Activated naive CD8-positive, alpha-beta T cell treated with anti-CD3 and anti-CD28 coated beads, Interleukin-2, amount 50 U/mL, for 16 hours (primary cell): ENCODE measurements around the gene TRAPPC2B.
"Not testable (repeated sequence)": the region's sequence is repeated elsewhere in the genome, so short reads cannot be mapped to it uniquely, and the experiment has no call there.

Experiments
- DNase-seq: peaks from one replicate; pipeline ENCODE4 v3.0.0-alpha.2; 2020; ENCODE audit warnings: low read depth, low spot score

Gene TRAPPC2B

DNA sequence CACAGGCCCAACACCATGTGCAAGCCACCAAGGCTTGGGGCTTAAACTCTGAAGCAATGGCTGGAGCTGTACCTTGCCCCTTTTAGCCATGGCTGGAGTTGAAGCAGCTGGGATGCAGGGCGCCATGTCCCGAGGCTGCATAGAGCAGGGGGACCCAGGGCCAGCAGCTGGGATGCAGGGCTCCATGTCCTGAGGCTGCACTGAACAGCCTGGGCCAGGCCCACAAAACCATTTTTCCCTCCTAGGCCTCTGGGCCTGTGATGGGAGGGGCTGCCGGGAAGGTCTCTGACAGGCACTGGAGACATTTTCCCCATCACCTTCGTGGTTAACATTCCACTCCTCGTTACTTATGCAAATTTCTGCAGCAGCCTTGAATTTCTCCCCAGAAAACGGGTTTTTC lies 10.8 kb downstream of the TRAPPC2B start:
- DNase-seq, result no peak

DNA sequence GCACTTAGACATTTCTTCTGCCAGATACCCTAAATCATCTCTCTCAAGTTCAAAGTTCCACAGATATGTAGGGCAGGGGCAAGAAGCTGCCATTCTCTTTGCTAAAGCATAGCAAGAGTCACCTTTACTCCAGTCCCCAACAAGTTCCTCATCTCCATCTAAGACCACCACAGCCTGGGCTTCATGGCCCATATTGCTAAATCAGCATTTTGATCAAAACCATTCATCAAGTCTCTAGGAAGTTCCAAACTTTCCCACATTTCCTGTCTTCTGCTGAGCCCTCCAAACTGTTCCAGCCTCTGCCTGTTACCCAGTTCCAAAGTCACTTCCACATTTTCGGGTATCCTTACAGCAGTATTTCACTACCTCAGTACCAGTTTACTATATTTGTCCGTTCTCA lies 11.3 kb downstream of the TRAPPC2B start:
- not testable (repeated sequence) for DNase-seq

DNA sequence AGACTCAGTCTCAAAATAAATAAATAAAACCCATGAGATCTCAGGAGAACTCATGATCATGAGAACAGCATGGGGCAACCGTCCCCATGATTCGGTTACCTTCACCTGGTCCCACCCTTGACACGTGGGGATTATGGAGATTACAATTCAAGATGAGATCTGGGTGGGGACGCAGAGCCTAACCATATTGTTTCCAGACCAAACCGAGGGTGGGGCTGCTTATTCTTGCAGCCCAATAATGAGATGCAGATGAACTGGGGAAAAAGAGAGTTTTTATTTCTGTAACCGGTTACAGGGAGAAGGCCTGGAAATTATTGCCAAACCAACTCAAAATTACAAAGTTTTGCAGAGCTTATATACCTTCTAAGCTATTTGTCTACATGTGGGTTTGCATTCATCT lies 12.8 kb downstream of the TRAPPC2B start:
- DNase-seq, result no peak

DNA sequence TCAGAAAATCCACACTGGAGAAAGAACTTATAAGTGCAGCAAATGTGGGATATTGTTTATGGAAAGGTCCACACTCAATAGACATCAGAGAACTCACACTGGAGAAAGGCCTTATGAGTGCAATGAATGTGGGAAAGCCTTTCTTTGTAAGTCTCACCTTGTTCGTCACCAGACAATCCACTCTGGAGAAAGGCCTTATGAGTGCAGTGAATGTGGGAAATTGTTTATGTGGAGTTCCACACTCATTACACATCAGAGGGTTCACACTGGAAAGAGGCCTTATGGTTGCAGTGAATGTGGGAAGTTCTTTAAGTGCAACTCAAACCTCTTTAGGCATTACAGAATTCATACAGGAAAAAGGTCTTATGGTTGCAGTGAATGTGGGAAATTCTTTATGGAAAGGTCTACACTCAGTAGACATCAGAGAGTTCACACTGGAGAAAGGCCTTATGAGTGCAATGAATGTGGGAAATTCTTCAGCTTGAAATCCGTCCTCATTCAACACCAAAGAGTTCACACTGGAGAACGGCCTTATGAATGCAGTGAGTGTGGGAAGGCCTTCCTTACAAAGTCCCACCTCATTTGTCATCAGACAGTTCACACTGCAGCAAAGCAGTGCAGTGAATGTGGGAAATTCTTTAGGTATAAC lies 14.3 kb downstream of the TRAPPC2B start:
- no peak for DNase-seq

DNA sequence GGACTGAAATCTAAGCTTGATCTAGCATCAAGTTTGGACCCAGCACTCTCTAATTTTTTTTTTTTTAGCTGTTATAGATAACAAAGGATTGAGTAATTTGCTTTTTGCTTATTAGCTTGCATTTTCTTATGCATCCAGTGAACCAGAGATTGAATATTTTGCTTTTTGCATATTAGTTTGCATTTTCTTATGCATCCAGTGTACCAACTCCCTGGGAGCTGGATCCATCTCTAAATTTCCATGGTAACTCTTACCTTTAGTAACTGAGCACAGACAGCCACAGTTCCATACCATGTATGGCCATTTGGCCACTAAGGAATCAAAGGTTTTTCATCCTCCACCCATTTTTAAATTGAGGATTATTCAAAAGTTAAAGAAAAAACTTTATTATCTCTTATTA lies 17.6 kb downstream of the TRAPPC2B start:
- no peak for DNase-seq

DNA sequence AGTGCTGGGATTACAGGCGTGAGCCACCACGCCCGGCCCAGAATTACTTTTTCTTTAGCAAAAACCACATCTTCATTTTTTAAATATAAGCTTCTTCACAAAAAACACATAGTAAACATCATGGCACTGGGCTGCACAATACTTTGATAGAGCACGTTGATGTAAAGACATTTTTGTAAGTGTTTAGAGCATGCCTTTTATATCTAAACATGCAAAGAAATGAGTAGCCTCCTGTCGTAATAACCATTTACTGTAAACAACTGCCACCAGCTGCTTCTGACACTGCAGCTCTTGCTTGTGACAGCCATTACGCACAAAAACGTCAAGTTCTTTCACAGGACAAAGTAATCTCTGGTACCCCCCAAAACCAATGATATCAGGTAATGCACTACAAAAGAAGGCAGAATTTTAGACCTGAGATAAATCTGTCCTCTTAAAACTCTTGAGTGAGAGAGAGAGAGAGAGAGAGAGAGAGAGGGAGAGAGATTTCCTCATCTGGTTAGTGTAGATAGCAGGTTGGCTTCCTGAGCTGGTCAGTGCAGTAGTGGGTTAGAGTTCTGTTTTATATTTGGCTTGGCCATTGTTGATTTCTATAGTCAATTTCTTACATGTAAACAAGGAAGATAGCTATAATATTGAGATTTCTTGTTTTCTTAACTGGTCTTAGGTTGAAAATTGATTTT lies 19.6 kb downstream of the TRAPPC2B start:
- no peak for DNase-seq

DNA sequence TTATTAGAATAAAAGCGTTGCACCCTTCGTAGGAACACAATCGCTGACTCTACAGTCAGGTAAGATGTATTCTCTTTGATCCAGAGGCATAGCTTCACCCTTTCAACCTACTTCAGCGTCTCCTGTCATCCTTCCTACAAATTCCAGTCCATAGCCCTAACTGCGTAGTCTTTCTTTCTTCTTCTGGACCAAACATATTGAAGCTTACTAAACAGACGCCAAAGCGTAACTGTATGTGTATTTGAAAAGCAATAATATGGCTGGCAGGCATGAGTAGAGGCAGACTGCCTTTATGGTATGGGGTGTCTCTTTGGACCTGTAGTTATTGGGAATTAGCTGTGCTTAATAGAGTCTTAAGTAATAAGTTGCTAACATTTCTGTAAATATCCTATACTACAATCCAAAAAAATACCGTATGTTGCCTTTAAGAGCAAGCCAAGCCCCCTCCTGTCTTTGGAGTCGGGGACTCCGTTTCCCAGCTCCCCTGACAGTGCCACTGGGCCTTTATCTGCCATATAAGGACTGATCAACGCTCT lies 25.9 kb downstream of the TRAPPC2B start:
- DNase-seq, result no peak

DNA sequence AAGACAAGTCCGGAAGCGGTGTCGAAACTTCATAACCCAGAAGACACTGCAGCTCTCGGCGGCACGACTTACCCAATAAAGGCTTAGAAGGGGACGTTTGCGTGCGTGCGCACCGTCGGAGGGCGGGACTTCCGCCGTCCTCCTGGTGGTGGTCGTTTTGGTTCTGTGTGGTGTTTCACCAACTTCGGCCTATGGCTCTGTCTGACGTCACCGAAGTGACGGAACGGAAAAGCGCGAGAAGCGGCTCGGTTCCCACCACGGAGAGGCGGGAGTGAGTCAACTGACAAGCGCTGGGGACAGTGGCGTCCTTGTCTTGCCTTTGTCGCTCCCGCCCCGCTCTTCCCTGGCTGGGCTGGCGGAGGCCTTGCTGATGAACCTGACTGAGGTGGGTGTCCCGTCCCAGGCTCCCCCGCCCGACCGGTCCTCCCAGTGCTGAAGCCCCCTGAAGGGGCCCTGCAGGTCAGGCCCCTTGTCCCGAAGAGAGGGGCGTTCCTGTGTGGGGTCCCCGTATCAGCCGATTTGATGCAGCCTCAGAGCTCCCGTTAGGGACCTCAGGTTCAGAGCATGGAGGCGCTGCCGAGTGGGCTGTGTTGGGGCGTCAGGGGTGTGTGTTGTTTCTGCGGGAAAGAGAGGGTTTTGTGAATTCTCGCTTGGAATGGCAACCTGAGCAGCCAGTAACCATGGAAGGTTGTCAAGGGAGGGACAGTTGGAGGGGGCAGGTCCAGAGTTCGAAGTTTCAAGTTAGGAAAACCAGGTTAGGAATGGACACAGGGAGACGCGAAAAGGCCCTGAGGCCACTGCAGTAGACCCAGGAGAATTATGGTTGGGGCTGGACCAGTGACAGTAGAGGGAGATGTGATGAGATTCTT lies 26.6 kb downstream of the TRAPPC2B start, which contains the start of gene ZNF548:
Gene ZNF548, plus strand, starts transcription at position 125 of the 869 bp plus-strand sequence. Its CDS starts 246 bp downstream, at position 371.
- peak; percentile 97 for DNase-seq

DNA sequence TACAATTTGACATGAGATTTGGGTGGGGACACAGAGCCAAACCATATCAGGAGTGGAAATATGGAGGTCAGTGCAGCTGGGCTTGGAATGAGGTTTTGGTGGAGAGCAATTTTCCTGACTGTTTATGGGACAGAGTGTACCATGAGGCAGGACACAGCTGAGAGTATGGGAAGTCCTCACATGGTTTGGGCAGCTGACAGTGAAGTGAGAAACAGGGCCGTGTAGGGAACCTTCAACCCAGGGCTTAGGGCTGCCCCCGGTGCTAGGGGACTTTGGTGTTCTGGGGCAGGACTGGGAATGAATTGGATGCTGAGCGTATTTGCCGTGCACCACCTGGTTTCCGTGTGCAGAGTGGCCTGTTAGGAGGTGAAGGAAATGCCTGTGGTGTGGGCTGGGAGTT lies 32.4 kb downstream of the TRAPPC2B start:
- DNase-seq, result no peak

DNA sequence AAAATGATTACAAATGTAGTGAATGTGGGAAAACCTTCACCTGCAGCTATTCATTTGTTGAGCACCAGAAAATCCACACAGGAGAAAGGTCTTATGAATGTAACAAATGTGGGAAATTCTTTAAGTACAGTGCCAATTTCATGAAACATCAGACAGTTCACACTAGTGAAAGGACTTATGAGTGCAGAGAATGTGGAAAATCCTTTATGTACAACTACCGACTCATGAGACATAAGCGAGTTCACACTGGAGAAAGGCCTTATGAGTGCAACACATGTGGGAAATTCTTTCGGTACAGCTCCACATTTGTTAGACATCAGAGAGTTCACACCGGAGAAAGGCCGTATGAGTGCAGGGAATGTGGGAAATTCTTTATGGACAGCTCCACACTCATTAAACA lies 35.5 kb downstream of the TRAPPC2B start:
- DNase-seq, result no peak

DNA sequence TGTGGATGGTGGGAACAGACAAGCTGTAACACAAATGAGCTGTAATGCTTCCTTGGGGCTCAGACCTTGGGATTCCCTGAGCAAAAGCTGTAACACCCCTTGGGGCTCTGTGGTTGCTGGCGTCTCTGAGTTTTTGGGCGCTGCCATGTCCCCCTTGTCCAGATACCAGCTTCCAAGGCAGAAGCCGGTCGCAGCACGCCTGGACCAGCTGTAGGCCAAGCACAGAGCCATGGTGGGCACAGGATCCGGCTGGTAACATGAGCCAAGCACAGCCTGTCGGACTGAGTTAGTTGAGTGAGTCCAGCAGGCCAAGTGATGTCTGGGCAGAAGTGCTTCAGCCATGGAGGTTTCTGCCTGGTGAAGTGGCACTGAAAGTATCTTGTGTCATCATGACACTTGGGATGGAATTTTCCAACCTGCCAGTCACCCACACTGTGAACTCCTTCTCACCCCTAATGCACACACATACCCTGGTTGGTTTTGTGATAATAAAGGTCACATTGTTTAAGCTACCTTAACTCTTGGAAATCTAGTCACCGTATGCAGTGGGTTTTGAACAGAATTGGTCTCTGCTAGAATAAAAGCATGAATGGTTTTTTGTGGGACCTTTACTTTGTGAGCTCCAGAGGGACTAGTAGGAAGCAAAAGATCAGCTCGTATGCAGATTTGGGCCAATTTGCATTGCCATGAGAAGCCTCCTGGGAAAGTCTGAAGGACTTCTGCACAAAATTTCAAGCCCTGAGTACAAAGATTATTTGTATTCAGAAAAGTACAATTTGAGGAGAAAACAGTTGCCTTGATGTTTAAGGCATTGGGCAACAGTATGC lies 40.6 kb downstream of the TRAPPC2B start:
- no peak for DNase-seq

DNA sequence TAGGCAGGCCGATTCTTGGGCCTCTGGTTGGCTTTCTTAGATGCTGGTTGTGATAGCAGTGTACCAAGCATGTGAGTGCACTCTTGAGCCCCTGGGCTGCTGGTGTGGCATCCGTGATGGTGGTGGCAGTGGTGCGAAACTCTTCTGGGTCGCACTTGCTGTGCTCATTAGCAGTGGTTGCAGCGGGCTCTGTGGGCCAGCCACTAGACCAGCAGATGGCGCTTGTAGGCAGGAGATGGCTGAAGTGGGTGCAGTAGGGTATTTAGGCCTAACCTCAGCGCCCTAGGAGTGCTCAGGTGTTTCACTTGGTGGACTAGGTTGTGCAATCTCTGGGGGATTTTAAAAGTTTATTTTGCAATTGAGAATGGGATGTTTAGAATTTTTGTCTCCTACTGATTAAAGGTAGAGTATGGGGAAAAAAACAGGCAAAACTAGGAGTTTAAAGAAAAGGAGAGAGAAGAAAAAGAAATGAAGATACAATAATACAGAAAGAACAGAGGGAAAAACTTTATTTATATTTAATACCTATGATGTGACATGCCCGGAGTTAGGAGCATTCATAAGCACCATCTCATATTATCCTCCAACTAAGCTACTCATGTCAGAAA lies 43.3 kb downstream of the TRAPPC2B start:
- DNase-seq, result peak; percentile 52

DNA sequence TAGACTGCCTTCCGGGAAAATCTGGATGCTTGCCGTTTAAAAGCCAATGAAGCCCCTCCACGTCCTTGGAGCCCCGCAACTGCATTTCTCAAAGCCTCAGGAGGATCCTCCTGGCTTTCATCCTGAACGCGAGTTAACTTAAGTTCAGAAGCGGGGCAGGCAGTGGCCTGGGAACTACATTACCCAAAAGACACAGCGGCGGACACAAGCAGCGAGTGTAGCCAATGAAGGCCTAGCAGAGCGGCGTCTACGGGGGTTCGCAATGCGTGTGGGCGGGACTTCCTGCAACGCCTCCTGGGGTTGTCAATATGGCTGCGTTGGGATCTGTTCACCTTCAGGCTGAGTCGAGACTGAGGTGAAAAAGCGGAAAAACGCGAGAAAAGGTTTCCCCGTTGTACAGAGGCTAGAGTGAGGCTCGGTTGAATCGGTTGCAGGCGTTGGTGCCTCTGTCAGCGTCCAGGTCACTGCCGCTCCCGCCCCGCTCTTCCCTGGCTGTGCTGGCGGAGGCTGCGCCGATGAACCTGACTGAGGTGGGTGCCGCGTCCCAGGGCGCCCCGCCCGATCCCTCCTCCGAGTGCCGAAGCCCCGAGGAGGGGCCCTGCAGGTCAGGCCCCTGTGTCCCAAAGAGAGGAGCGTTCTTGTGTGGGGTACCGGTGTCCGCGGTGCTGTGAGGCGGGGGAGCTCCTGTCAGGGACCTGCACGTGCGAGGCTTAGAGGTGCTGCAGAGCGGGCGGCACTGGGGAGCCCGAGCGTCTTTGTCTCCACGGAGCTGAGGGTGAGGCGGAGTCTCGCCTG lies 47.7 kb downstream of the TRAPPC2B start, which contains the start of gene ZNF17:
Gene ZNF17, plus strand, starts transcription at position 285 of the 795 bp plus-strand sequence. CDS start 2,455 bp downstream, outside the sequence.
- peak; percentile 90 for DNase-seq
